RWPE1 (cell line): ENCODE data around the gene DENND1C.

Source experiments
- CTCF ChIA-PET: fragments of 350-600 bp; sonication (Branson Sonifier 250); formaldehyde crosslinking; extraction: SDS; loops from one replicate; lab custom pipeline; 2021; lab: Yijun Ruan, JAX
- POLR2A ChIA-PET: fragments of 400-600 bp; formaldehyde crosslinking; extraction: SDS; loops from one replicate; lab custom pipeline; 2020; ENCODE audit warnings: antibody characterized with exemption; ENCODE audit not compliant: low non-redundant PET; lab: Yijun Ruan, JAX
- DNase-seq: peaks from one replicate; pipeline ENCODE4 v3.0.0; 2012; ENCODE audit warnings: low spot score
- H3K27ac ChIP-seq: fragments of 450-650 bp; 2 replicates; pipeline ENCODE4 v1.5.1; 2017
- TF ChIP-seq, protein P1 (sequence below): fragments of 450-650 bp; conservative IDR thresholded peaks from 2 replicates; pipeline ENCODE4 v1.5.1; 2017; ENCODE audit warnings: low read depth, mild to moderate bottlenecking

Gene DENND1C

DNA sequence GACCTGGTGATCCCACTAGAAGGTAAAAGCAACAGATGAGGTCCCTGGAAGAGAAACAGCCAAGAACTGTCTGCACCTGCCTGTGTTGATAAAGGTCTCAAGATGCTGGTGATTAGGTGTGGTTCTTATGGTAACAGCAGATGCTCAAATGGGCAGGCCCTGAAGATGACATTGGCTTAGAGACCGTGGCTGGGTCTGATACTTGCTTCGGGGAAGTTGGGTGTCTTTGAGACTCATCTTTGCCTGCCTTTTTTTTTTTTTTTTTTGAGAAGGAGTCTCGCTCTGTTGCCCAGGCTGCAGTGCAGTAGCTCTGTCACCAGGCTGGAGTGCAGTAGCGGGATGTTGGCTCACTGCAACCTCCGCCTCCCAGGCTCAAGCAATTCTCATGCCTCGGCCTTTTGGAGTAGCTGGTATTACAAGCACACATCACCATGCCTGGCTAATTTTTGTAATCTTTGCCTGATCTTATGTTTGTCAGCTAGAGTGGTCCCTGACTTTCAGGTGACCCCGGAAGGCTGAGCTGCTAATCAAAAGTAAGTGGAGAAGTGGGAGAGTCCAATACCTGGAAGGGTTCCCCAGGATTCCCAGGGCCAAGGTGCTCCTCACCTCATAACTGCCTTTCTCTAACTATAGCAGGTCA is 29.9 kb downstream of the DENND1C start:
- H3K27ac ChIP-seq: no peak overlapping the region
- TF ChIP-seq, protein P1, sequence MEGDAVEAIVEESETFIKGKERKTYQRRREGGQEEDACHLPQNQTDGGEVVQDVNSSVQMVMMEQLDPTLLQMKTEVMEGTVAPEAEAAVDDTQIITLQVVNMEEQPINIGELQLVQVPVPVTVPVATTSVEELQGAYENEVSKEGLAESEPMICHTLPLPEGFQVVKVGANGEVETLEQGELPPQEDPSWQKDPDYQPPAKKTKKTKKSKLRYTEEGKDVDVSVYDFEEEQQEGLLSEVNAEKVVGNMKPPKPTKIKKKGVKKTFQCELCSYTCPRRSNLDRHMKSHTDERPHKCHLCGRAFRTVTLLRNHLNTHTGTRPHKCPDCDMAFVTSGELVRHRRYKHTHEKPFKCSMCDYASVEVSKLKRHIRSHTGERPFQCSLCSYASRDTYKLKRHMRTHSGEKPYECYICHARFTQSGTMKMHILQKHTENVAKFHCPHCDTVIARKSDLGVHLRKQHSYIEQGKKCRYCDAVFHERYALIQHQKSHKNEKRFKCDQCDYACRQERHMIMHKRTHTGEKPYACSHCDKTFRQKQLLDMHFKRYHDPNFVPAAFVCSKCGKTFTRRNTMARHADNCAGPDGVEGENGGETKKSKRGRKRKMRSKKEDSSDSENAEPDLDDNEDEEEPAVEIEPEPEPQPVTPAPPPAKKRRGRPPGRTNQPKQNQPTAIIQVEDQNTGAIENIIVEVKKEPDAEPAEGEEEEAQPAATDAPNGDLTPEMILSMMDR: no peak
- DNase-seq: no peak
- CTCF ChIA-PET: no interaction called here
- POLR2A ChIA-PET: no interaction called here

DNA sequence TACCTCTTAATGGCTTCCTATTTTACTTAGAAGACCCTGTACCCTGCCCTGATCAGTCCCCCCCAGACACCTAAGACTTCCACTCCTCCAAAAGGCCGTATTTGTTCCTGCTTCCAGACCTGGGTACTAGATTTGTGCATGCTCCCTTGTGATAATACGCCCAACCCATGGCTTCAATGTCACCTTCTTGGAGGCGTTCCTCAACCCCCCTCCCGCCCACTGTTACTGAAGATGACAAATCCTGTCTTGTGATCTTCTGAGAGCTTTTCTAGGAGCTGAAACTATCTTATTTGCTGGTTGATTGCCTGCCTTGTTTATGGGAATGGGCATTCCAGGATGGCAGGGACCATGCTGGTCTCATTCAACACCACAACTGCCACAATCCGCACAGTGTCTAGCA is 31.4 kb downstream of the DENND1C start:
- ChIA-PET POLR2A (no interaction called here), CTCF (no interaction called here)
- no peak overlapping the region for H3K27ac ChIP-seq
- TF ChIP-seq, protein P1: no peak
- no peak for DNase-seq

DNA sequence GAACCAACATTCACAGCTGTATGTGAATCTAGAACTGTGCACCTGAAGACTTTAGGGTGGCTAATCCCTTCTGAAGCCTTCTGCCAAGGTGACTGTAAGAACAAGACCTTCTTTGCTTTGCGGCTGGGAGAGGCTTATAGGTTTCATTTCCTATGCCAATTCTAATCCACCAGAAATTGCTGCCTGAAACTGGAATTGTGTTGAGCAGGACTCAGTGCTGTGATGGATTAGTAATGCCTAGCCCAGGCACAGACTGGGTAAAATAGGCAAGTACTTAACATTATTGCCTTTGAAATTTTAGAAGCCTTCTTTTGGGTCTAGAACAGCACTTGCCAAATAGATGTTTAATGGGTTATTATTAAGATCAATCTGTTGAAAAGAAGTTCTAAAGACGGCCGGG is 33.5 kb downstream of the DENND1C start:
- no peak overlapping the region for H3K27ac ChIP-seq
- CTCF ChIA-PET: no interaction called here
- TF ChIP-seq, protein P1: no peak
- POLR2A ChIA-PET: no interaction called here
- no peak for DNase-seq

DNA sequence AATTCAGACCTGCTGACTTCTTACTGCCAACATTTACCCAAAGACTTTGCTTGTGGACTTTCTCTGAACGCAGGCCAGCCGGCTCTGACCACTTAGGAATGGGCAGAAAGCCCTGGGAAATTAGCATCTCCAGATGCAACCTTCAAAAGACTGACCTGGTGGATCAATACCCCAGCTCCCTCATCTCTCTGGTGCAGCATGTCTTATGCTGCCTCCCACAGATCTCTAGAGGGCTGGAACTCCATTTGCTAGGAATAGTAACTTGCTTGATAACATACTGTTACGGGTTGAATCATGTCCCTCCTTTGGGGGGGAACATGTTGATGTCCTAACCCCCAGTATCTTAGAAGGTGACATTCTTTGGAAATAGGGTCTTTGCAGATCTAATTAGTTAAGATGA is 35.1 kb downstream of the DENND1C start:
- ChIA-PET CTCF (no interaction called here), POLR2A (no interaction called here)
- TF ChIP-seq, protein P1: no peak
- no peak for DNase-seq
- no peak overlapping the region for H3K27ac ChIP-seq

DNA sequence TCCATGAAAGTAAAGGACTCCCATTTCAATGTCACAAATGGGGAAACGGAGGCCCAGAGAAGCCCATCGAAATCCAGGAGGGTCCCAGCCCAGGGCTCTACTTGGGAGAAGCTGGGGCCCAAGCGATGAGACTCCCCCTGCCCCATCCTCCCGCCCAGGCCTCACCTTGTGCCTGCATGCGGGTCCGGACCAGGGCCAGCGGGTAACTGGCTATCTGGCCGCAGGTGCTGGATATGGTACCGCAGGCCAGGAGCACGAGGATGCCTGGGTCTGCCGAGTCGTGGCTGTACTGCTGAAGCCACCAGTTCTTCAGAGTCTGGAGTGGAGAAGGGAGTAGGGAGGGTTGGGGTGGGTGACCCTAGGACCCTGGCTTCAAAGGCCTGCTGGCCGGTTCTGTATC is 37.6 kb downstream of the DENND1C start:
- no peak overlapping the region for H3K27ac ChIP-seq
- ChIA-PET CTCF (no interaction called here), POLR2A (no interaction called here)
- DNase-seq: no peak
- TF ChIP-seq, protein P1: no peak

DNA sequence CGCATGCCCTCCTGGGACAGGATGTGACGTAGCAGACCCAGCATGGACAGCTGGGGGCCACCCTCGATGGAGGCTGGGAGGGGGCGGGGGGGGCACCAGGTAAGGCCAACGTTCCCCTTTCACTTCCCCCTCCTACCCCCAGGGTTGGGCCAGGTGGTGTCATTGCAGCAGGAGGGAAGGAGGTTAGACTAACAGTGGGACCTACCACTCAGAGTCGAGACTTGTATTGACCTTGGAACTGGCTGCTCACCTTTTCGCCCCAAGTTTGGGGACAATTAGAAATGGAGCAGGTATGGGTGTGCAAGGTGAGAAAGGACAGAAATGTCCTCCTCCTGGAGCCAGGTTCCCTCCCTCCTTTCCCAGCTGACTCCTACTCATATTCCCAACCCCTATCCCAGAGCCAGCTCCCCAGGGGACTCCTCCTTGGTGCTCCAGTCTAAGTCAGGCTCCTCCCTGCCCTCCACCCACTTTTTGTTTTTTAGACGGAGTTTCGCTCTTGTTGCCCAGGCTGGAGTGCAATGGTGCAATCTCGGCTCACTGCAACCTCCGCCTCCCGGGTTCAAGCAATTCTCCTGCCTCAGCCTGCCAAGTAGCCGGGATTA is 39.4 kb downstream of the DENND1C start:
- DNase-seq: no peak
- CTCF ChIA-PET: no interaction called here
- TF ChIP-seq, protein P1: no peak

More for the DNA sequence above, 39.4 kb downstream of the DENND1C start:
- no peak overlapping the region for H3K27ac ChIP-seq
- POLR2A ChIA-PET: no interaction called here
